GM19043 (cell line): ENCODE results near the gene BHLHA15.

ENCODE experiments used
- ATAC-seq: cut with Tn5 transposase; IDR thresholded peaks from one replicate; pipeline ENCODE4 v1.9.1; 2021; ENCODE audit warnings: low read depth; ENCODE audit not compliant: unreplicated experiment

BHLHA15 gene

GRCh38 chr7:98186452-98187137 is 24.6 kb upstream of the BHLHA15 start:
- ATAC-seq = no peak

GRCh38 chr7:98187138-98187502 is 24.1 kb upstream of the BHLHA15 start:
- no peak for ATAC-seq

GRCh38 chr7:98189559-98189958 is 21.7 kb upstream of the BHLHA15 start:
- no peak for ATAC-seq

GRCh38 chr7:98191668-98192431 is 19.4 kb upstream of the BHLHA15 start:
- ATAC-seq = no peak

- ATAC-seq = no peak
Observed at GRCh38 chr7:98192781-98193457, 18.3 kb upstream of the BHLHA15 start.

DNA sequence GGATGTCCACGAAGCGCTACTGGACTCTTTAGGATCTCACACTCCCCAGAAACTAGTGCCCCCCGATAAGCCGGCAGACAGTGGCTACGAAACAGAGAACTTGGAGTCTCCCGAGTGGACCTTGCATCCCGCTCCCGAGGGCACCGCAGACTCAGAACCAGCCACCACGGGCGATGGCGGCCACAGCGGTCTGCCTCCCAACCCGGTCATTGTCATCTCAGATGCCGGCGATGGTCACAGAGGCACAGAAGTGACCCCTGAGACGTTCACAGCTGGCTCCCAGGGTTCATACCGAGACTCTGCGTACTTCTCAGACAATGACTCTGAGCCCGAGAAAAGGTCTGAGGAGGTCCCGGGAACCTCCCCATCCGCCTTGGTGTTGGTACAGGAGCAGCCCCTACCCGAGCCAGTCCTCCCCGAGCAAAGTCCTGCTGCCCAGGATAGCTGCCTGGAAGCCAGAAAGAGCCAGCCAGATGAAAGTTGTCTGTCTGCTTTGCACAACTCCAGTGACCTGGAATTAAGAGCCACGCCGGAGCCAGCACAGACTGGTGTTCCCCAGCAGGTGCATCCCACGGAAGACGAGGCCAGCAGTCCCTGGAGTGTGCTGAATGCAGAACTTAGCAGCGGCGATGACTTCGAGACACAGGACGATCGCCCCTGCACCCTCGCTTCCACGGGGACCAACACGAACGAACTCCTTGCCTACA is 17.6 kb upstream of the BHLHA15 start:
- no peak for ATAC-seq

DNA sequence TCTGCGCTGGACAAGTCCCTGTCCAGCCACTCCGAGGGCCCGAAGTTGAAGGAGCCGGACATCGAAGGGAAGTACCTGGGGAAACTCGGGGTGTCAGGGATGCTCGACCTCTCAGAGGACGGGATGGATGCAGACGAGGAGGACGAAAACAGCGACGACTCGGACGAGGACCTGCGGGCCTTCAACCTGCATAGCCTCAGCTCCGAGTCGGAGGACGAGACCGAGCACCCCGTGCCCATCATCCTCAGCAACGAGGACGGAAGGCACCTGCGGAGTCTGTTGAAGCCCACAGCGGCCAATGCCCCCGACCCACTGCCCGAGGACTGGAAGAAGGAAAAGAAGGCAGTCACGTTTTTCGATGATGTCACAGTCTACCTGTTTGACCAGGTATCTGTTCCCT is 17.1 kb upstream of the BHLHA15 start:
- no peak for ATAC-seq

- ATAC-seq = no peak
Observed at GRCh38 chr7:98194672-98195457, 16.4 kb upstream of the BHLHA15 start.

- ATAC-seq = no peak
Observed at GRCh38 chr7:98196706-98197605, 14.3 kb upstream of the BHLHA15 start.

- ATAC-seq = no peak
Observed at GRCh38 chr7:98199131-98199530, 12.1 kb upstream of the BHLHA15 start.

- peak; percentile 44 for ATAC-seq
Observed at GRCh38 chr7:98200364-98200763, 10.9 kb upstream of the BHLHA15 start.

GRCh38 chr7:98202367-98203195 is 8.7 kb upstream of the BHLHA15 start:
- ATAC-seq = peak; percentile 92

- ATAC-seq = no peak
Observed at GRCh38 chr7:98203261-98203963, 7.8 kb upstream of the BHLHA15 start.

- ATAC-seq = no peak
Observed at GRCh38 chr7:98203964-98204605, 7.2 kb upstream of the BHLHA15 start.

- ATAC-seq = no peak
Observed at GRCh38 chr7:98204670-98205069, 6.6 kb upstream of the BHLHA15 start.

GRCh38 chr7:98205162-98205845 is 5.9 kb upstream of the BHLHA15 start:
- no peak for ATAC-seq
